GM23248 (cell line): ENCODE measurements around the gene CMTM5. TPM values are rescaled to one million over a fixed set of nuclear protein-coding genes. Genes with fewer than 3 reads are reported as not detected.
"Not testable (repeated sequence)": the region's sequence is repeated elsewhere in the genome, so short reads cannot be mapped to it uniquely, and the experiment has no call there.

ENCODE experiments used
- DNase-seq: peaks from one replicate; pipeline ENCODE4 v3.0.0-alpha.2; 2015
- H2AFZ ChIP-seq: fragments of 200-600 bp; sonication (generic); 2 replicates; pipeline ENCODE4 v1.6.1; 2016; ENCODE audit warnings: antibody characterized with exemption
- H3F3A ChIP-seq: fragments of 200-600 bp; sonication (generic); 2 replicates; pipeline ENCODE4 v1.6.1; 2016; ENCODE audit warnings: mild to moderate bottlenecking, antibody characterized with exemption, mixed run types; ENCODE audit not compliant: insufficient read depth
- H3K27ac ChIP-seq: fragments of 200-600 bp; sonication (generic); 2 replicates; pipeline ENCODE4 v1.5.1; 2016; ENCODE audit warnings: mild to moderate bottlenecking
- H3K27me3 ChIP-seq: fragments of 200-600 bp; sonication (generic); replicated peaks from 2 replicates; pipeline ENCODE4 v1.6.1; 2016; ENCODE audit warnings: mild to moderate bottlenecking; ENCODE audit not compliant: insufficient read depth
- H3K36me3 ChIP-seq: fragments of 200-600 bp; sonication (generic); 2 replicates; pipeline ENCODE4 v1.6.1; 2016; ENCODE audit warnings: low read depth, mild to moderate bottlenecking
- H3K4me1 ChIP-seq: fragments of 200-600 bp; sonication (generic); 2 replicates; pipeline ENCODE4 v1.6.1; 2016; ENCODE audit warnings: mild to moderate bottlenecking; ENCODE audit not compliant: insufficient read depth
- H3K4me2 ChIP-seq: fragments of 200-600 bp; sonication (generic); one replicate; pipeline ENCODE4 v1.6.1; 2016; ENCODE audit warnings: mild to moderate bottlenecking; ENCODE audit not compliant: unreplicated experiment
- H3K4me3 ChIP-seq: fragments of 200-600 bp; sonication (generic); 2 replicates; pipeline ENCODE4 v1.5.1; 2016; ENCODE audit warnings: mild to moderate bottlenecking
- H3K79me2 ChIP-seq: fragments of 200-600 bp; sonication (generic); 2 replicates; pipeline ENCODE4 v1.6.1; 2016; ENCODE audit warnings: mild to moderate bottlenecking; ENCODE audit not compliant: insufficient read depth
- H3K9ac ChIP-seq: fragments of 200-600 bp; sonication (generic); 2 replicates; pipeline ENCODE4 v1.6.1; 2016; ENCODE audit warnings: mild to moderate bottlenecking
- H3K9me2 ChIP-seq: fragments of 200-600 bp; sonication (generic); 2 replicates; pipeline ENCODE4 v1.6.1; 2016; ENCODE audit warnings: mixed run types, mild to moderate bottlenecking, moderate library complexity; ENCODE audit not compliant: insufficient read depth
- H3K9me3 ChIP-seq: fragments of 200-600 bp; sonication (generic); one replicate; pipeline ENCODE4 v1.6.1; 2017; ENCODE audit warnings: low read depth
- H4K20me1 ChIP-seq: fragments of 200-600 bp; sonication (generic); 2 replicates; pipeline ENCODE4 v1.6.0; 2016; ENCODE audit not compliant: insufficient read depth
- EZH2 ChIP-seq: fragments of 200-600 bp; sonication (generic); IDR thresholded peaks from 2 replicates; pipeline ENCODE4 v1.6.1; 2018; ENCODE audit warnings: antibody characterized with exemption, mild to moderate bottlenecking; ENCODE audit not compliant: insufficient read depth, poor library complexity, severe bottlenecking
- EZH2phosphoT487 ChIP-seq: fragments of 200-600 bp; sonication (generic); IDR thresholded peaks from 2 replicates; pipeline ENCODE4 v1.6.1; 2018; ENCODE audit warnings: antibody characterized with exemption, moderate library complexity, mild to moderate bottlenecking, low read depth; ENCODE audit not compliant: insufficient read depth
- WGBS, 2 experiments: methylation state at CpG; one replicate each; pipeline ENCODE4 v1.1.6; 2015 to 2017; ENCODE audit warnings: low lambda C conversion rate in 2 of 2, low coverage in 1 of 2; ENCODE audit errors: missing lambda C conversion rate in 2 of 2; 5-methylcytosine and 5-hydroxymethylcytosine counted together
- in situ Hi-C: fragments of 300-500 bp; cut with MboI; formaldehyde crosslinking; loops from 2 replicates; pipeline ENCODE4 v1.15.0; 2020
- polyA plus RNA-seq: library from polyadenylated mRNA; unstranded; fragments of >200 nt; fragmentation: Nextera tagmentation; extraction: Ambion mirVana; gene quantifications from 2 replicates; pipeline ENCODE4 v1.2.1, GENCODE V29; 2016
- total RNA-seq: library from RNA; depleted of rRNA; stranded (reverse); fragments of >200 nt; shearing (Covaris generic); gene quantifications from 2 replicates; pipeline ENCODE4 v1.2.3, GENCODE V29; 2014

Gene CMTM5
- total and polyA plus RNA-seq, 2 experiments from 2014 or later, result not detected

DNA sequence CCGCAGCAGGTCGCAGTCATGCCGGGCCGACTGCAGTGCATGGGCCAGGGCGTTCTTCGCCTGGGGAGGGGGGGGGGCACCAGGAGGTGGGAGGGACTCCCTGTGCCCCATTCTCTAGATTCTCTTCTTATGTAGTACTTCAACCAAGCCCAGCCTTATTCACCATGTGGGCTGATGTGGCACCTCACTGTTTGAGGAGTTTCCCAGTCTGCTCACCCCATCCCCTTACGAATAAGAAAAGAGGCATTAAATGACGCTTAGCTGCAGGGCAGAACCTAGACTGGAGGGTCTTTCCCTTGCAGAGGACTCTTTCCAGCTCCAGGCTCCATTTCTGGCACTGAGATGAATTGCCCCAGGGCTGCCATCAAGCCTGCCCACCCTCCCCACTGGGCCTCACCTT, 12.2 kb downstream of the CMTM5 start:
- no peak overlapping the region for H2AFZ ChIP-seq
- no peaks in the 10 kb centered on the region for H3K79me2 ChIP-seq
- H3K9me2 ChIP-seq, result no peaks in the 10 kb centered on the region
- H3F3A ChIP-seq, result no peaks in the 10 kb centered on the region
- H3K36me3 ChIP-seq, result no peaks in the 10 kb centered on the region
- in situ Hi-C loops, result no loop called here
- H3K27ac ChIP-seq, result no peak overlapping the region
- H3K4me2 ChIP-seq, result no peak overlapping the region
- H3K4me3 ChIP-seq, result no peak overlapping the region
- no peaks in the 10 kb centered on the region for H3K4me1 ChIP-seq
- WGBS, 2 experiments, result 58 to 81% methylated on average over 2 to 8 of the region's 8 CpGs
- H3K9ac ChIP-seq, result no peak overlapping the region
- no peak for TF ChIP-seq EZH2
- TF ChIP-seq EZH2phosphoT487, result no peak
- no peaks in the 10 kb centered on the region for H3K9me3 ChIP-seq
- H3K27me3 ChIP-seq, result peaks cover 37% of the 10 kb centered on the region
- no peaks in the 10 kb centered on the region for H4K20me1 ChIP-seq
- DNase-seq, result no peak

GRCh38 chr14:23389396-23389795, 12.6 kb downstream of the CMTM5 start:
- H3K9ac ChIP-seq, result no peak overlapping the region
- no peaks in the 10 kb centered on the region for H3K4me1 ChIP-seq
- in situ Hi-C loops, result no loop called here
- no peak overlapping the region for H3K4me2 ChIP-seq
- no peaks in the 10 kb centered on the region for H3K9me2 ChIP-seq
- H3K79me2 ChIP-seq, result no peaks in the 10 kb centered on the region
- H4K20me1 ChIP-seq, result no peaks in the 10 kb centered on the region
- TF ChIP-seq EZH2, result no peak
- TF ChIP-seq EZH2phosphoT487, result no peak
- H3K36me3 ChIP-seq, result no peaks in the 10 kb centered on the region
- no peaks in the 10 kb centered on the region for H3K9me3 ChIP-seq
- H3K27me3 ChIP-seq, result peaks cover 37% of the 10 kb centered on the region
- WGBS, 2 experiments, result 47 to 54% methylated on average over 11 to 12 of the region's 12 CpGs
- no peak overlapping the region for H3K27ac ChIP-seq
- H3F3A ChIP-seq, result no peaks in the 10 kb centered on the region
- no peak overlapping the region for H3K4me3 ChIP-seq
- DNase-seq, result no peak
- H2AFZ ChIP-seq, result no peak overlapping the region

GRCh38 chr14:23389871-23390270, 13.0 kb downstream of the CMTM5 start:
- H3K4me2 ChIP-seq, H2AFZ ChIP-seq, H3F3A ChIP-seq, DNase-seq, H4K20me1 ChIP-seq, H3K36me3 ChIP-seq, H3K9me2 ChIP-seq, H3K4me1 ChIP-seq, H3K27ac ChIP-seq, H3K9me3 ChIP-seq, H3K9ac ChIP-seq, in situ Hi-C loops, H3K79me2 ChIP-seq, H3K4me3 ChIP-seq: not testable (repeated sequence)
- WGBS, 2 experiments, result 56 to 57% methylated on average over 3 to 5 of the region's 19 CpGs
- peaks cover 37% of the 10 kb centered on the region for H3K27me3 ChIP-seq

DNA sequence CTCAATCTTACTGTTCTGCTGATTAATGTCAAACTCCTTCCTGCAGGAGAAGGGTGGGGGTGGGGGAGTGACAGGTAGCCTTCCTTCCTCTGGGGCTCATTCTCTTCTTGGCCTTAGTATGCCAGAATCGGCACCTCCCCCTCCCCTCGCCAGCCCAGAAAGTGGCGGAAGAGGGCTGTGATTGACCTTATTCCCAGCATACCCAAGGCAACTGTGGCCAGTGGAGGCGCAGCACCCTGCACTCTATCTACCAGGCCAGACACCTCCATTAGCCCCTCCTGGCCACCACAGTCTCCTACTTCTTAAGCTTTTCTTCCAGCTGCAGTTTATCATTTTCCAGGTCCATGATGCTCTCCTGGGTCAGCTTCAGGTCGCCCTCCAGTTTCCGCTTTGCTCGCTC, 15.8 kb downstream of the CMTM5 start:
- Histone ChIP-seq H3K27me3 (peaks cover 24% of the 10 kb centered on the region), H3K27ac (no peak overlapping the region), H3F3A (no peaks in the 10 kb centered on the region), H3K4me3 (no peak overlapping the region), H3K9me2 (no peaks in the 10 kb centered on the region), H3K36me3 (no peaks in the 10 kb centered on the region), H3K4me1 (no peaks in the 10 kb centered on the region), H3K9me3 (no peaks in the 10 kb centered on the region), H2AFZ (no peak overlapping the region), H3K4me2 (no peak overlapping the region), H3K9ac (no peak overlapping the region), H4K20me1 (no peaks in the 10 kb centered on the region), H3K79me2 (no peaks in the 10 kb centered on the region)
- TF ChIP-seq EZH2, result no peak
- in situ Hi-C loops, result no loop called here
- DNase-seq, result no peak
- 58 to 59% methylated on average over 7 of the region's 7 CpGs for WGBS, 2 experiments

DNA sequence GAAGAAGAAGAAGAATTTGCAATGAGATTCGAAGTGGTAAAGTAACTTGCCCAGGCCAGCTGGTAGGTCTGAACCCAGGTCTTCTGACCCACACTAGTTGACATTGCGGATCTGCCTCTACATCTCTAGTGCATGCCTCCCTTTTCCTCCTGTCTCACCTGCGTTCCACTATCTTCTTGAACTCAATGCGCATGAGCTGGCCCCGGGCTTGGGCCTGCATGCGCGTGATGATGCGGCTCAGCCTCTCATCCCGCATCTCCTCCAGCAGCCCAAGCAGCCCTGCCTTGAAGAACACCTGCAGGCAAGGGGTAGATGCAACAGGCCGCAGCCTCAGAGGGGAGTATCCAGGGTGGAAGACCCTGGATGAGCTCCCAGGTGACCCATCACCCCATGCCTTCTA, 19.3 kb downstream of the CMTM5 start:
- 61 to 68% methylated on average over 10 of the region's 10 CpGs for WGBS, 2 experiments
- no peak for DNase-seq
- H3K4me1 ChIP-seq, result no peaks in the 10 kb centered on the region
- in situ Hi-C loops, result no loop called here
- H3K36me3 ChIP-seq, result no peaks in the 10 kb centered on the region
- no peaks in the 10 kb centered on the region for H4K20me1 ChIP-seq
- H3K27me3 ChIP-seq, result peaks cover 16% of the 10 kb centered on the region
- H3K4me3 ChIP-seq, result no peak overlapping the region
- no peak overlapping the region for H3K4me2 ChIP-seq
- no peaks in the 10 kb centered on the region for H3K9me3 ChIP-seq
- H3K9me2 ChIP-seq, result no peaks in the 10 kb centered on the region
- H2AFZ ChIP-seq, result no peak overlapping the region
- H3F3A ChIP-seq, result no peaks in the 10 kb centered on the region
- no peak overlapping the region for H3K27ac ChIP-seq
- TF ChIP-seq EZH2phosphoT487 (no peak), EZH2 (no peak)
- no peaks in the 10 kb centered on the region for H3K79me2 ChIP-seq
- H3K9ac ChIP-seq, result no peak overlapping the region
